A549 (cell line): ENCODE measurements around the gene NUTF2.

Experiments
- BCL3 ChIP-seq: fragments of >200 bp; sonication (Bioruptor Twin); formaldehyde crosslinking; IDR thresholded peaks from 3 replicates; pipeline ENCODE4 v1.6.1; 2016
- CTCF ChIP-seq: fragments of >200 bp; sonication (Bioruptor Twin); formaldehyde crosslinking; IDR thresholded peaks from 3 replicates; pipeline ENCODE4 v1.5.1; 2016
- EHF ChIP-seq: fragments of 250-450 bp; sonication (Bioruptor Pico); IDR thresholded peaks from 2 replicates; pipeline ENCODE4 v1.5.0; 2020; ENCODE audit warnings: mild to moderate bottlenecking
- EP300 ChIP-seq, 2 experiments: fragments of >200 bp; sonication (Bioruptor Twin); formaldehyde crosslinking; IDR thresholded peaks; 2 replicates in 1 of 2; 3 replicates in 1 of 2; pipeline ENCODE4 v1.6.1; 2016 to 2017
- HMGXB4 ChIP-seq: fragments of 250-450 bp; sonication (Bioruptor Pico); IDR thresholded peaks from 2 replicates; pipeline ENCODE4 v1.5.0; 2021; ENCODE audit warnings: mild to moderate bottlenecking, moderate library complexity, borderline replicate concordance
- MAFK ChIP-seq: fragments of 450-650 bp; IDR thresholded peaks from 2 replicates; pipeline ENCODE4 v1.6.1; 2014; ENCODE audit not compliant: partially characterized antibody
- MYC ChIP-seq: IDR thresholded peaks from 2 replicates; pipeline ENCODE4 v1.6.1; 2012; ENCODE audit warnings: mild to moderate bottlenecking, inconsistent platforms, low read length, improper control_type of control experiment, borderline replicate concordance
- POLR2A ChIP-seq: IDR thresholded peaks from 2 replicates; pipeline ENCODE4 v1.6.1; 2012; ENCODE audit warnings: mild to moderate bottlenecking, low read length
- RAD21 ChIP-seq, 2 experiments: fragments of >200 bp in 1 of 2; sonication (Bioruptor Twin) in 1 of 2; formaldehyde crosslinking in 1 of 2; IDR thresholded peaks in 1 of 2; conservative IDR thresholded peaks in 1 of 2; 2 replicates in 1 of 2; 3 replicates in 1 of 2; pipeline ENCODE4 v1.6.1; 2012 to 2018; ENCODE audit warnings: inconsistent platforms in 1 of 2
- RARB ChIP-seq: fragments of 250-450 bp; sonication (Bioruptor Pico); IDR thresholded peaks from 2 replicates; pipeline ENCODE4 v1.8.0; 2021; ENCODE audit warnings: mild to moderate bottlenecking, moderate library complexity
- REST ChIP-seq: fragments of 200-600 bp; sonication (generic); IDR thresholded peaks from 2 replicates; pipeline ENCODE4 v1.6.1; 2016; ENCODE audit warnings: antibody characterized with exemption, mild to moderate bottlenecking, moderate library complexity

- TF ChIP-seq MYC: no peak
- TF ChIP-seq CTCF: no peak
- TF ChIP-seq EHF (CRISPR knock-in tag): no peak
- TF ChIP-seq HMGXB4 (CRISPR knock-in tag): no peak
- TF ChIP-seq RARB (CRISPR knock-in tag): no peak
- TF ChIP-seq BCL3: no peak
- no peak for TF ChIP-seq RAD21 (conservative IDR thresholded peaks at IDR 0.05 in 1 of 2, IDR thresholded peaks at IDR 0.05 in 1 of 2)
- no peak for TF ChIP-seq EP300 (IDR thresholded peaks at IDR 0.05)
- no peak for TF ChIP-seq REST
- no peak for TF ChIP-seq POLR2A
- TF ChIP-seq MAFK: no peak
Observed at GRCh38 chr16:67877064-67877463, 30.3 kb downstream of the NUTF2 start.
